Heart left ventricle (tissue), 16 donors: ENCODE measurements around the gene BLMH. TPM values are rescaled to one million over a fixed set of nuclear protein-coding genes. Genes with fewer than 3 reads are reported as not detected.

Experiments used
- ATAC-seq, 4 donors: fragments of 200-7000 bp; cut with Tn5 transposase; one replicate each; pipeline ENCODE4 v1.9.1; 2020 to 2022; ENCODE audit warnings: moderate library complexity in 4 of 4, mild to moderate bottlenecking in 3 of 4, moderate number of reproducible peaks in 1 of 4
- DNase-seq, 5 donors: peaks; one replicate each; pipeline ENCODE4 v3.0.0-alpha.2; 2020
- H3K27ac ChIP-seq, 12 donors: fragments of 200-600 bp; sonication (generic) in 4 of 12; one replicate each; pipeline versions ENCODE4 v1.5.0 to v1.8.0; 2016 to 2022; ENCODE audit warnings: mild to moderate bottlenecking in 2 of 12
- H3K27me3 ChIP-seq, 9 donors: fragments of 200-600 bp; sonication (generic) in 2 of 9; one replicate each; pipeline versions ENCODE4 v1.5.1 to v1.8.0; 2016 to 2022; ENCODE audit warnings: mild to moderate bottlenecking in 3 of 9
- H3K36me3 ChIP-seq, 9 donors: fragments of 200-600 bp; sonication (generic) in 2 of 9; one replicate each; pipeline versions ENCODE4 v1.5.0 to v1.8.0; 2018 to 2022; ENCODE audit warnings: mild to moderate bottlenecking in 2 of 9
- H3K4me1 ChIP-seq, 12 donors: fragments of 200-600 bp; sonication (generic) in 4 of 12; one replicate each; pipeline versions ENCODE4 v1.5.0 to v1.8.0; 2016 to 2022; ENCODE audit warnings: mild to moderate bottlenecking in 3 of 12
- H3K4me3 ChIP-seq, 12 donors: fragments of 200-600 bp; sonication (generic) in 4 of 12; one replicate each; pipeline versions ENCODE4 v1.5.0 to v1.8.0; 2017 to 2022; ENCODE audit warnings: mild to moderate bottlenecking in 9 of 12, moderate library complexity in 4 of 12
- H3K9me3 ChIP-seq, 12 donors: fragments of 200-600 bp; sonication (generic) in 4 of 12; one replicate each; pipeline versions ENCODE4 v1.5.0 to v1.8.0; 2016 to 2022; ENCODE audit warnings: mild to moderate bottlenecking in 1 of 12
- POLR2A ChIP-seq, 2 donors: fragments of 450-650 bp; IDR thresholded peaks; one replicate each; pipeline ENCODE4 v1.6.1; 2017; ENCODE audit warnings: antibody characterized with exemption in 2 of 2, mild to moderate bottlenecking in 2 of 2, moderate library complexity in 2 of 2
- WGBS, 4 donors: extraction: QIAGEN DNeasy Blood & Tissue Kit in 2 of 4; methylation state at CpG; one replicate each; pipeline versions ENCODE4 v1.1.5 to v1.1.7; 2013 to 2018; 5-methylcytosine and 5-hydroxymethylcytosine counted together
- intact Hi-C, 10 donors: fragments of 100-400 bp; cut with DNase I; formaldehyde crosslinking; loops; one replicate each; pipeline versions ENCODE4 v1.11.1 to v1.14.2; 2022
- polyA plus RNA-seq, 2 donors: library from polyadenylated mRNA; stranded (reverse); fragments of 200-250 nt; gene quantifications; one replicate each; pipeline ENCODE4 v1.2.3, GENCODE V29; 2013
- total RNA-seq, 9 donors: library from RNA; depleted of rRNA in 2 of 9; stranded (reverse); fragments of >200 nt in 2 of 9; fragmentation: NEBNext Ultra II Directional in 3 of 9; extraction: Animal tissue kit (Norgen Biotek cat#: 25700) in 3 of 9; gene quantifications; one replicate each; pipeline versions ENCODE4 v1.1.0 to v1.2.4, GENCODE V29; 2016 to 2023
- TF ChIP-seq, protein P1 (sequence below), 12 donors: fragments of 200-600 bp; sonication (generic) in 4 of 12; IDR thresholded peaks; one replicate each; pipeline versions ENCODE4 v1.5.0 to v1.8.0; 2018 to 2022; ENCODE audit warnings: antibody characterized with exemption in 12 of 12, mild to moderate bottlenecking in 5 of 12
- donor health status: ischemic (EF 13 %, LVEDD 7.1; RV severe dilation, severe dysfunction).
- donor health status: healthy with polysubstance abuse.
- donor health status: DM: no; HTN: yes; CAD: no.
- donor health status: DM: no; HTN: no; CAD: no.
- donor health status: ischemic (EF 25% LVEDD 6.9; RV normal size, moderate dysfunction).
- donor health status: ischemic (EF 25% LVEDD 5.7; RV mildly dilated, moderate dysfunction).
- donor health status: healthy.
- donor health status: DM: yes; HTN: yes; CAD: no.
- donor health status: ischemic (EF 35%, LVEDD 5.7; RV mildly dilated, moderate dysfunction).
- donor health status: nonischemic (EF 11% LVEDD 7.7; RV severe dilation, severe dysfunction).
- donor health status: DM: yes; HTN: yes; CAD: no.
- donor health status: PGD.
- donor health status: ischemic (EF 29% LVEDD 5.4; RV normal size, mild dysfunction).
- donor health status: nonischemic (EF 23%, LVEDD 6.1; RV moderate dilation, normal function).

BLMH gene
- total and polyA plus RNA-seq, 11 donors, result 5.3 to 26.2 (median 15.4) TPM

DNA sequence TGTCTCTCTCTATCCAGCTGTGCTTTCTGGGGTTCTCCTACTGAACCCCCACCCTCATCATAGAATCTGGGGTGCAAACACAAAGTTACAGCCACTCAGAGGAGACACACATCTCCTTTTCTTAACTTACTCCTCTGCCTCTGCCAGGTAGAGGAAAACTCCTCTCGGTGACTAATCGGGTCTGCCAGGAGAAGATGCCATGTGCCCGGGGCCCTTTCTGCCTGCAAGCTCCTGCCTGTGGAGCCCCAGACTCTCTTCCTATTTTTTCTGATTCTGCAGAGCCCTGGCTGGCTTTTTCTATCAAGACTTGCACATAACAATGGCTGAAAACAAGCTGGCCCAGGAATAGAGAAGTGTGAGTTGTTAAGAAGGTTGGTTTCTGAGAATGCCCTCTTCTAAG lies 66.6 kb downstream of the BLMH start:
- no peak overlapping the region for H3K27ac ChIP-seq
- no peaks in the 10 kb centered on the region for H3K36me3 ChIP-seq
- no peak overlapping the region for H3K4me3 ChIP-seq
- ATAC-seq (no peak), DNase-seq (no peak)
- H3K4me1 ChIP-seq, result no peaks in the 10 kb centered on the region
- peaks cover 0 to 4% (median 0%) of the 10 kb centered on the region in 9 donors for H3K27me3 ChIP-seq
- no peaks in the 10 kb centered on the region for H3K9me3 ChIP-seq
- TF ChIP-seq, protein P1, sequence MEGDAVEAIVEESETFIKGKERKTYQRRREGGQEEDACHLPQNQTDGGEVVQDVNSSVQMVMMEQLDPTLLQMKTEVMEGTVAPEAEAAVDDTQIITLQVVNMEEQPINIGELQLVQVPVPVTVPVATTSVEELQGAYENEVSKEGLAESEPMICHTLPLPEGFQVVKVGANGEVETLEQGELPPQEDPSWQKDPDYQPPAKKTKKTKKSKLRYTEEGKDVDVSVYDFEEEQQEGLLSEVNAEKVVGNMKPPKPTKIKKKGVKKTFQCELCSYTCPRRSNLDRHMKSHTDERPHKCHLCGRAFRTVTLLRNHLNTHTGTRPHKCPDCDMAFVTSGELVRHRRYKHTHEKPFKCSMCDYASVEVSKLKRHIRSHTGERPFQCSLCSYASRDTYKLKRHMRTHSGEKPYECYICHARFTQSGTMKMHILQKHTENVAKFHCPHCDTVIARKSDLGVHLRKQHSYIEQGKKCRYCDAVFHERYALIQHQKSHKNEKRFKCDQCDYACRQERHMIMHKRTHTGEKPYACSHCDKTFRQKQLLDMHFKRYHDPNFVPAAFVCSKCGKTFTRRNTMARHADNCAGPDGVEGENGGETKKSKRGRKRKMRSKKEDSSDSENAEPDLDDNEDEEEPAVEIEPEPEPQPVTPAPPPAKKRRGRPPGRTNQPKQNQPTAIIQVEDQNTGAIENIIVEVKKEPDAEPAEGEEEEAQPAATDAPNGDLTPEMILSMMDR (IDR thresholded peaks at IDR 0.05), result no peak
- TF ChIP-seq POLR2A (IDR thresholded peaks at IDR 0.05), result no peak
- 82 to 88% (median 86%) methylated on average over 3 of the region's 3 CpGs for WGBS, 4 donors
- intact Hi-C loops, result no loop called here

DNA sequence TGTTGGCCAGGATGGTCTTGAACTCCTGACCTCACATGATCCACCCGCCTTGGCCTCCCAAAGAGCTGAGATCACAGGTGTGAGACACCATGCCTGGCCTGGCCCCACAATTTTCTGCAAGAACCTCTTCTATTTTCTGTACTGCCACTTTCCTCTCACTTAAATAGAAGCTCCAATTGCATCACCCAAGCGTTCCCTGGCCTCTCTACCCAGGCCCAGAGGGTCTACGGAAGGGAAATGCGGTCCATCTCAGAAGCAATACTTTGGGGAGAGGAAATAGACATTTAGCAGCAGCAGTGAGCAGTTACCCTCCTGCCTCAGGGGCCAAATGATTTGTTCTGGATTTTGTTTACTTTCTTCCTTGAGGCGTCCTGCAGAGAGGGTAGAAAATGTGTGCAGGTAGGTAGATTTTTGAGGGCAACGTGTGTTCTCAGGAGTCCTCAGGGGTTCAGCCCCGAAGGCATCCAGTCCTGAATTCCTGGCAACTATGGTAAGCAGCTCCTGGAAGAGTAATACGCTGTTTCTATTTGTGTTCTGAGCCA lies 67.3 kb downstream of the BLMH start:
- 67 to 80% (median 70%) methylated on average over 8 of the region's 8 CpGs for WGBS, 4 donors
- ATAC-seq (no peak), DNase-seq (no peak)
- no peak for TF ChIP-seq POLR2A (IDR thresholded peaks at IDR 0.05)
- TF ChIP-seq, protein P1 (IDR thresholded peaks at IDR 0.05), result no peak
- Histone ChIP-seq H3K27me3 (peaks cover 0 to 4% (median 0%) of the 10 kb centered on the region in 9 donors), H3K9me3 (no peaks in the 10 kb centered on the region), H3K36me3 (no peaks in the 10 kb centered on the region), H3K27ac (no peak overlapping the region), H3K4me1 (no peaks in the 10 kb centered on the region), H3K4me3 (no peak overlapping the region)
- intact Hi-C loops, result no loop called here

DNA sequence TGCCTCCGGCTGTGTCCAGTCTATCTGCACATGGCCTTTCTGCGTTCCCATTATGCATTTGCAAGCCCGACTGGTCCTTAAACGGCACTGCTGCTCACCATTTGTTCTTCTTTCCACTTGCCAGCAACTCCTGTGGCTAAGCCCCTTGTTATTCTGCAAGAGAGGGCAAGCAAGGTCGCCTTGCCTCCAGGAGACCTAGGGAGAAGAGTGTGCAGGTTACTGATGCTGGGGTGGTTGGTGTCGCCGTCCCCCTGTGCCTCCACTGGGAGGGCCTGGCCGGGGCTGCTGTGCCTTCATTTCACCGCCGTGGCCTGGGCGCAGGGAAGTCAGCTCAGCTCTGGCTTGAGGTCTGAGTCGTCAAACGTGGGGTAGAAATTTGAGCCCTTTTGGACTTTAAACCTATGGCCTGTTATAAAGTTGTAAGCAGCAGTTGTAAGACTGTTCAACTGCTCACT lies 69.0 kb downstream of the BLMH start:
- H3K36me3 ChIP-seq, result no peaks in the 10 kb centered on the region
- no peaks in the 10 kb centered on the region for H3K4me1 ChIP-seq
- ATAC-seq (no peak), DNase-seq (no peak)
- intact Hi-C loops, result no loop called here
- H3K27me3 ChIP-seq, result peaks cover 0 to 4% (median 0%) of the 10 kb centered on the region in 9 donors
- no peaks in the 10 kb centered on the region for H3K9me3 ChIP-seq
- 84 to 90% (median 87%) methylated on average over 13 of the region's 13 CpGs for WGBS, 4 donors
- no peak overlapping the region for H3K27ac ChIP-seq
- TF ChIP-seq, protein P1 (IDR thresholded peaks at IDR 0.05), result no peak
- no peak for TF ChIP-seq POLR2A (IDR thresholded peaks at IDR 0.05)
- H3K4me3 ChIP-seq, result no peak overlapping the region

DNA sequence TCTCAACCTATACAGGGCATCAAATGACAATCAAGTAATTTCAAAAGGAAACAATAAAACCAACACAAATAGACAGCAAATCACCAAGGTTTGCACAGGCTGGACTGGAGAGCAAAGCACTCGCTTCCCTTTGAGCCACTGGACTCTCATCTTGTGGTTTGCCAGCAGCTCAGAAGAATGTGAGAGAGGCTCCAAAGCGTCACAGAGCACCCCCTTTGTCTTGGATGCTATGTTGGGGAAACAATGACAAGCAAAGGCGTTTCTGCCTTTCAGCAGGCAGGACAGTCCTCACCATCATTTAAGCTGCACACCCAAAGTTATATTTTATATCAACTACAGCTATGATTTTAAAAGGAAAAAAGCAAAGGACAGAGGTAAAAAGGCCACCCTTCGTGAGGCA lies 69.5 kb downstream of the BLMH start:
- H3K9me3 ChIP-seq, result no peaks in the 10 kb centered on the region
- H3K36me3 ChIP-seq, result no peaks in the 10 kb centered on the region
- H3K4me1 ChIP-seq, result no peaks in the 10 kb centered on the region
- intact Hi-C loops, result no loop called here
- H3K4me3 ChIP-seq, result no peak overlapping the region
- no peak for ATAC-seq
- H3K27ac ChIP-seq, result no peak overlapping the region
- H3K27me3 ChIP-seq, result peaks cover 0 to 4% (median 0%) of the 10 kb centered on the region in 9 donors
- WGBS, 4 donors, result 81 to 86% (median 82%) methylated on average over 4 of the region's 4 CpGs
- no peak for DNase-seq
- no peak for TF ChIP-seq POLR2A (IDR thresholded peaks at IDR 0.05)
- TF ChIP-seq, protein P1 (IDR thresholded peaks at IDR 0.05), result no peak
